CD14-positive monocyte (primary cell): ENCODE results near the gene IZUMO1. TPM values are rescaled to one million over a fixed set of nuclear protein-coding genes. Genes with fewer than 3 reads are reported as not detected.
A peak's percentile ranks its signal among the peaks of the same experiment; 100 is the strongest.

Experiments used
- DNase-seq, 3 donors: peaks; one replicate each; pipeline ENCODE4 v3.0.0-alpha.2; 2011 to 2022
- H2AFZ ChIP-seq: 2 replicates; pipeline ENCODE4 v1.6.0; 2012; ENCODE audit warnings: mild to moderate bottlenecking, low read depth, low read length, inconsistent platforms; ENCODE audit not compliant: insufficient read depth, poor library complexity, severe bottlenecking
- H3K27ac ChIP-seq, 2 donors: 1 replicate in 1 of 2; 2 replicates in 1 of 2; pipeline ENCODE4 v1.5.1; 2012 to 2013; ENCODE audit warnings: low read length in 2 of 2, control low read depth in 1 of 2, inconsistent platforms in 1 of 2, low read depth in 1 of 2, mild to moderate bottlenecking in 1 of 2
- H3K27me3 ChIP-seq, 2 donors: one replicate each; pipeline versions ENCODE4 v1.6.0 to v1.6.1; 2011 to 2013; ENCODE audit warnings: low read length in 2 of 2; ENCODE audit not compliant: control insufficient read depth in 2 of 2, insufficient read depth in 2 of 2
- H3K36me3 ChIP-seq, 2 donors: replicated peaks in 1 of 2; 1 replicate in 1 of 2; 2 replicates in 1 of 2; pipeline versions ENCODE4 v1.5.1 to v1.6.1; 2012 to 2013; ENCODE audit warnings: low read length in 2 of 2, control low read depth in 1 of 2, inconsistent platforms in 1 of 2, mild to moderate bottlenecking in 1 of 2; ENCODE audit not compliant: insufficient read depth in 2 of 2, control insufficient read depth in 1 of 2
- H3K4me1 ChIP-seq, 2 donors: 1 replicate in 1 of 2; 2 replicates in 1 of 2; pipeline versions ENCODE4 v1.5.1 to v1.6.1; 2012 to 2013; ENCODE audit warnings: low read length in 2 of 2, control low read depth in 1 of 2, inconsistent platforms in 1 of 2, mild to moderate bottlenecking in 1 of 2, moderate library complexity in 1 of 2; ENCODE audit not compliant: insufficient read depth in 2 of 2, control insufficient read depth in 1 of 2
- H3K4me2 ChIP-seq: replicated peaks from 2 replicates; pipeline ENCODE3; 2012; ENCODE audit warnings: low read length, moderate library complexity, mild to moderate bottlenecking; ENCODE audit not compliant: poor library complexity, severe bottlenecking; ENCODE audit errors: extremely low read depth
- H3K4me3 ChIP-seq, 3 experiments: fragments of 200-600 bp in 1 of 3; sonication (generic) in 1 of 3; replicated peaks in 1 of 3; 1 replicate in 2 of 3; 2 replicates in 1 of 3; pipeline ENCODE4 v1.5.1; 2011 to 2013; ENCODE audit warnings: low read length in 3 of 3, mild to moderate bottlenecking in 3 of 3, control low read depth in 2 of 3, low read depth in 2 of 3, inconsistent platforms in 1 of 3, moderate library complexity in 1 of 3
- H3K79me2 ChIP-seq: 2 replicates; pipeline ENCODE4 v1.6.0; 2012; ENCODE audit warnings: mild to moderate bottlenecking, control low read depth, inconsistent platforms, low read length, moderate library complexity; ENCODE audit not compliant: insufficient read depth
- H3K9ac ChIP-seq: 2 replicates; pipeline ENCODE4 v1.6.0; 2017; ENCODE audit warnings: low read length, mild to moderate bottlenecking; ENCODE audit not compliant: insufficient read depth, poor library complexity, severe bottlenecking
- H3K9me3 ChIP-seq, 2 donors: replicated peaks in 1 of 2; 1 replicate in 1 of 2; 2 replicates in 1 of 2; pipeline versions ENCODE4 v1.5.1 to v1.6.1; 2012 to 2013; ENCODE audit warnings: low read length in 2 of 2, control low read depth in 1 of 2; ENCODE audit not compliant: control insufficient read depth in 1 of 2, insufficient read depth in 1 of 2
- H4K20me1 ChIP-seq: 2 replicates; pipeline ENCODE4 v1.6.0; 2012; ENCODE audit warnings: mild to moderate bottlenecking, low read length, control low read depth, moderate library complexity; ENCODE audit not compliant: insufficient read depth
- H3K27ac Mint-ChIP-seq, 7 donors: one replicate each; pipeline ENCODE4 v1.8.0; 2020; ENCODE audit warnings: mild to moderate bottlenecking in 7 of 7, mixed read lengths in 7 of 7, moderate library complexity in 6 of 7, inconsistent platforms in 2 of 7
- H3K27me3 Mint-ChIP-seq, 3 donors: one replicate each; pipeline ENCODE4 v1.8.0; 2021 to 2022; ENCODE audit warnings: low read depth in 3 of 3, mild to moderate bottlenecking in 3 of 3, mixed read lengths in 3 of 3, moderate library complexity in 3 of 3, inconsistent platforms in 1 of 3
- H3K36me3 Mint-ChIP-seq, 2 donors: one replicate each; pipeline ENCODE4 v1.8.0; 2020; ENCODE audit warnings: mixed read lengths in 2 of 2, inconsistent platforms in 1 of 2, mild to moderate bottlenecking in 1 of 2
- H3K4me1 Mint-ChIP-seq: one replicate; pipeline ENCODE4 v1.8.0; 2020; ENCODE audit warnings: mild to moderate bottlenecking, mixed read lengths
- H3K4me3 Mint-ChIP-seq, 2 donors: one replicate each; pipeline ENCODE4 v1.8.0; 2020; ENCODE audit warnings: mild to moderate bottlenecking in 2 of 2, mixed read lengths in 2 of 2, moderate library complexity in 1 of 2
- H3K9me3 Mint-ChIP-seq, 7 donors: one replicate each; pipeline ENCODE4 v1.8.0; 2020 to 2022; ENCODE audit warnings: mixed read lengths in 7 of 7, mild to moderate bottlenecking in 6 of 7, moderate library complexity in 6 of 7, inconsistent platforms in 2 of 7
- CTCF ChIP-seq: fragments of 200-600 bp; IDR thresholded peaks from one replicate; pipeline ENCODE4 v1.8.0; 2022; ENCODE audit warnings: antibody characterized with exemption, mild to moderate bottlenecking
- WGBS: methylation state at CpG from one replicate; pipeline ENCODE4 v1.1.5; 2013; ENCODE audit warnings: missing lambda C conversion rate; ENCODE audit not compliant: insufficient coverage; 5-methylcytosine and 5-hydroxymethylcytosine counted together
- intact Hi-C, 2 donors: fragments of 100-400 bp; cut with micrococcal nuclease; formaldehyde crosslinking; loops; one replicate each; pipeline versions ENCODE4 v1.15.0 to v1.15.1; 2023
- polyA plus RNA-seq, 3 donors: library from polyadenylated mRNA; depleted of rRNA in 1 of 3; unstranded in 2 of 3; stranded (reverse) in 1 of 3; fragments of 300-500 nt in 2 of 3; fragments of >200 nt in 1 of 3; fragmentation: Illumina TruSeq in 2 of 3; gene quantifications; 1 replicate in 2 of 3; 2 replicates in 1 of 3; pipeline ENCODE4 v1.2.3, GENCODE V29; 2012 to 2021

Gene IZUMO1
- polyA plus RNA-seq, 3 donors = not detected

GRCh38 chr19:48722196-48722708 is 24.5 kb downstream of the IZUMO1 start:
- intact Hi-C loops = loop anchor here in 1 of 2 donors (5.0 kb wide), 1 partner anchor 75 kb away; the partner anchor contains the start of gene CA11
- Histone ChIP-seq H3K36me3 (no peaks in the 10 kb centered on the region), H2AFZ (no peak overlapping the region), H4K20me1 (no peaks in the 10 kb centered on the region), H3K27ac (no peak overlapping the region), H3K4me1 (peaks cover 23 to 36% of the 10 kb centered on the region in 2 donors), H3K27me3 (no peaks in the 10 kb centered on the region), H3K79me2 (no peaks in the 10 kb centered on the region), H3K4me3 (no peak overlapping the region), H3K9ac (no peak overlapping the region), H3K4me2 (no peak overlapping the region), H3K9me3 (peaks cover 13 to 27% of the 10 kb centered on the region in 2 donors)
- DNase-seq = no peak
- peaks cover 0 to 9% (median 4%) of the 10 kb centered on the region in 3 donors for H3K27me3 Mint-ChIP-seq
- WGBS = 95% methylated on average over 8 of the region's 11 CpGs
- H3K36me3 Mint-ChIP-seq = peaks cover 2 to 18% of the 10 kb centered on the region in 2 donors
- H3K9me3 Mint-ChIP-seq = peaks cover 14 to 29% (median 27%) of the 10 kb centered on the region in 7 donors
- TF ChIP-seq CTCF = no peak
- peaks cover 29% of the 10 kb centered on the region for H3K4me1 Mint-ChIP-seq
- H3K4me3 Mint-ChIP-seq = no peak overlapping the region
- H3K27ac Mint-ChIP-seq = no peak overlapping the region

- Histone ChIP-seq H3K79me2 (no peaks in the 10 kb centered on the region), H3K36me3 (no peaks in the 10 kb centered on the region), H3K27ac (peak overlapping the region; percentile 82 to 85), H3K4me2 (peak overlapping the region; percentile 81), H3K27me3 (no peaks in the 10 kb centered on the region), H3K9ac (peak overlapping the region; percentile 65), H3K4me3 (peak overlapping the region; percentile 34 to 76 (median 72)), H3K9me3 (peaks cover 3 to 13% of the 10 kb centered on the region in 2 donors), H4K20me1 (no peaks in the 10 kb centered on the region), H2AFZ (peak overlapping the region; percentile 82), H3K4me1 (peaks cover 16 to 27% of the 10 kb centered on the region in 2 donors)
- Mint-ChIP-seq H3K4me3 (peak overlapping the region; percentile 93 to 96), H3K9me3 (peaks cover 12 to 14% (median 12%) of the 10 kb centered on the region in 7 donors), H3K27ac (peak overlapping the region; percentile 93 to 97 (median 96)), H3K4me1 (peaks cover 19% of the 10 kb centered on the region), H3K27me3 (peaks cover 0 to 6% (median 0%) of the 10 kb centered on the region in 3 donors), H3K36me3 (peaks cover 0 to 8% of the 10 kb centered on the region in 2 donors)
- DNase-seq = peak; percentile 88 to 93 (median 93)
- WGBS = 4% methylated on average over 24 of the region's 42 CpGs
- intact Hi-C loops = loop anchor here in 1 of 2 donors (5.0 kb wide), 1 partner anchor 73 kb away; the partner anchor contains the start of gene CA11
- TF ChIP-seq CTCF = no peak
These were observed 26.0 kb downstream of the IZUMO1 start for GRCh38 chr19:48720613-48721296.
